Keratinocyte (primary cell): ENCODE measurements around the gene PLEKHA6. TPM values are rescaled to one million over a fixed set of nuclear protein-coding genes. Genes with fewer than 3 reads are reported as not detected.

Experiments used
- DNase-seq: peaks from one replicate; pipeline ENCODE4 v3.0.0-alpha.2; 2011; ENCODE audit warnings: low read depth, missing footprints, low spot score
- FAIRE-seq: peaks from 2 replicates; lab custom pipeline; 2011; peaks lifted over from hg19 to GRCh38; lab: Jason Lieb, UNC
- H2AFZ ChIP-seq: 2 replicates; pipeline ENCODE4 v1.6.0; 2012; ENCODE audit warnings: low read length, control low read depth, inconsistent platforms; ENCODE audit not compliant: control insufficient read depth
- H3K27ac ChIP-seq: 2 replicates; pipeline ENCODE4 v1.5.1; 2011; ENCODE audit warnings: low read length; ENCODE audit not compliant: control insufficient read depth, insufficient read depth
- H3K27me3 ChIP-seq: 3 replicates; pipeline ENCODE4 v1.6.0; 2011; ENCODE audit warnings: low read length; ENCODE audit not compliant: control insufficient read depth, insufficient read depth; ENCODE audit errors: extremely low read depth
- H3K36me3 ChIP-seq, 2 experiments: 2 replicates in 1 of 2; 3 replicates in 1 of 2; pipeline ENCODE4 v1.5.1; 2011; ENCODE audit warnings: low read length in 2 of 2, mild to moderate bottlenecking in 1 of 2; ENCODE audit not compliant: control insufficient read depth in 2 of 2, insufficient read depth in 2 of 2; ENCODE audit errors: extremely low read depth in 1 of 2
- H3K4me1 ChIP-seq: 3 replicates; pipeline ENCODE4 v1.5.1; 2011; ENCODE audit warnings: low read length; ENCODE audit not compliant: control insufficient read depth, insufficient read depth; ENCODE audit errors: extremely low read depth
- H3K4me2 ChIP-seq: 3 replicates; pipeline ENCODE4 v1.6.0; 2011; ENCODE audit warnings: low read depth, low read length; ENCODE audit not compliant: control insufficient read depth, insufficient read depth; ENCODE audit errors: extremely low read depth
- H3K4me3 ChIP-seq, 3 experiments: fragments of 200-600 bp in 1 of 3; sonication (generic) in 1 of 3; 2 replicates in 2 of 3; 3 replicates in 1 of 3; pipeline ENCODE4 v1.5.1; 2011 to 2016; ENCODE audit warnings: low read length in 3 of 3, mild to moderate bottlenecking in 3 of 3, control low read depth in 2 of 3, inconsistent platforms in 1 of 3, low read depth in 1 of 3, mixed read lengths in 1 of 3, mixed run types in 1 of 3, moderate library complexity in 1 of 3; ENCODE audit not compliant: control insufficient read depth in 2 of 3, insufficient read depth in 2 of 3; ENCODE audit errors: extremely low read depth in 1 of 3
- H3K79me2 ChIP-seq: 2 replicates; pipeline ENCODE4 v1.6.0; 2012; ENCODE audit warnings: low read length; ENCODE audit not compliant: control insufficient read depth, insufficient read depth
- H3K9ac ChIP-seq: 3 replicates; pipeline ENCODE4 v1.6.0; 2011; ENCODE audit warnings: low read length; ENCODE audit not compliant: control insufficient read depth, insufficient read depth; ENCODE audit errors: extremely low read depth
- H3K9me1 ChIP-seq: 3 replicates; pipeline ENCODE4 v1.6.0; 2011; ENCODE audit warnings: low read length; ENCODE audit not compliant: control insufficient read depth, insufficient read depth; ENCODE audit errors: extremely low read depth
- H3K9me3 ChIP-seq: 2 replicates; pipeline ENCODE4 v1.5.1; 2012; ENCODE audit warnings: low read depth, low read length; ENCODE audit not compliant: control insufficient read depth
- H4K20me1 ChIP-seq: 3 replicates; pipeline ENCODE4 v1.6.0; 2011; ENCODE audit warnings: low read length; ENCODE audit not compliant: control insufficient read depth, insufficient read depth; ENCODE audit errors: extremely low read depth
- EZH2 ChIP-seq: IDR thresholded peaks from one replicate; pipeline ENCODE4 v1.6.1; 2012; ENCODE audit warnings: inconsistent platforms, mild to moderate bottlenecking, low read length, moderate library complexity
- dilution Hi-C: fragments of 300-500 bp; cut with MboI; formaldehyde crosslinking; loops from one replicate; pipeline ENCODE4 v1.7.0; 2020; ENCODE audit warnings: low sequenced_read_pairs; ENCODE audit not compliant: extremely low pct_ligation_motif_present
- polyA plus RNA-seq, 5 experiments: library from polyadenylated mRNA; depleted of rRNA in 3 of 5; stranded (reverse) in 3 of 5; stranded (forward) in 1 of 5; unstranded in 1 of 5; fragments of >200 nt; gene quantifications; 1 replicate in 1 of 5; 2 replicates in 3 of 5; 3 replicates in 1 of 5; pipeline versions ENCODE4 v1.2.1 to v1.2.3, GENCODE V29; 2011 to 2012; ENCODE audit warnings: missing spikeins in 2 of 5, low read depth in 1 of 5, low replicate concordance in 1 of 5
- TF ChIP-seq, protein P1 (sequence below), 3 experiments: IDR thresholded peaks in 1 of 3; conservative IDR thresholded peaks in 1 of 3; optimal IDR thresholded peaks in 1 of 3; 2 replicates in 2 of 3; 3 replicates in 1 of 3; pipeline versions ENCODE3 to v1.5.1; 2011; ENCODE audit warnings: low read length in 3 of 3, mild to moderate bottlenecking in 3 of 3, moderate library complexity in 2 of 3, control low read depth in 1 of 3, inconsistent platforms in 1 of 3; ENCODE audit not compliant: insufficient read depth in 2 of 3; ENCODE audit errors: extremely low read depth in 1 of 3

The PLEKHA6 gene
- polyA plus RNA-seq, 1 donor (not counting 4 experiments of a cell fraction or from before 2014, with no cell fraction given) = 1.5 TPM

DNA sequence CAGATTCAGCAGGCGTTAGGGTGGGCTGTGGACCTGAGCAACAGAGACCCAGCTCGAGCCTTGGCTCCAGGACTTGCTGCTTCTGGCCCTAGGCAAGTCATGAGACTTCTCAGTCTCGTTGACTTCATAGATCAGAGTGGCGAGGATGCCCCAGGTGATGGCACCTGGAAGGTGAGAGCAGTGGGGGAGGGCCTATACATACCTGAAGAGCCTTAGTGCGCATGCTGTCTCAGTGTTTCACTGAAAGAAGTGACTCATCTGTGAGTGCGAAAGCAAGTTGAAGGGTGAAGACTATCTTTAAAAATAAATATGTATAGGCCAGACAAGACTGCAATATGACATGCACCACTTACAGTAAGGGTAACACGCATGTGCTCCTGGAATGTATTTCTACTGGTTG, 10.1 kb downstream of the PLEKHA6 start:
- Histone ChIP-seq H3K4me3 (no peak overlapping the region), H3K9me3 (no peaks in the 10 kb centered on the region), H3K36me3 (no peaks in the 10 kb centered on the region), H4K20me1 (no peaks in the 10 kb centered on the region), H3K79me2 (no peaks in the 10 kb centered on the region), H3K9me1 (no peaks in the 10 kb centered on the region), H3K27ac (no peak overlapping the region), H2AFZ (no peak overlapping the region), H3K4me1 (peaks cover 7% of the 10 kb centered on the region), H3K9ac (no peak overlapping the region), H3K27me3 (no peaks in the 10 kb centered on the region), H3K4me2 (no peak overlapping the region)
- DNase-seq (peak; percentile 58), FAIRE-seq (peak; percentile 23)
- dilution Hi-C loops = no loop called here
- no peak for TF ChIP-seq EZH2
- TF ChIP-seq, protein P1, sequence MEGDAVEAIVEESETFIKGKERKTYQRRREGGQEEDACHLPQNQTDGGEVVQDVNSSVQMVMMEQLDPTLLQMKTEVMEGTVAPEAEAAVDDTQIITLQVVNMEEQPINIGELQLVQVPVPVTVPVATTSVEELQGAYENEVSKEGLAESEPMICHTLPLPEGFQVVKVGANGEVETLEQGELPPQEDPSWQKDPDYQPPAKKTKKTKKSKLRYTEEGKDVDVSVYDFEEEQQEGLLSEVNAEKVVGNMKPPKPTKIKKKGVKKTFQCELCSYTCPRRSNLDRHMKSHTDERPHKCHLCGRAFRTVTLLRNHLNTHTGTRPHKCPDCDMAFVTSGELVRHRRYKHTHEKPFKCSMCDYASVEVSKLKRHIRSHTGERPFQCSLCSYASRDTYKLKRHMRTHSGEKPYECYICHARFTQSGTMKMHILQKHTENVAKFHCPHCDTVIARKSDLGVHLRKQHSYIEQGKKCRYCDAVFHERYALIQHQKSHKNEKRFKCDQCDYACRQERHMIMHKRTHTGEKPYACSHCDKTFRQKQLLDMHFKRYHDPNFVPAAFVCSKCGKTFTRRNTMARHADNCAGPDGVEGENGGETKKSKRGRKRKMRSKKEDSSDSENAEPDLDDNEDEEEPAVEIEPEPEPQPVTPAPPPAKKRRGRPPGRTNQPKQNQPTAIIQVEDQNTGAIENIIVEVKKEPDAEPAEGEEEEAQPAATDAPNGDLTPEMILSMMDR (optimal IDR thresholded peaks at IDR 0.05 in 1 of 3, IDR thresholded peaks at IDR 0.05 in 1 of 3, conservative IDR thresholded peaks at IDR 0.05 in 1 of 3; ENCODE audit: extremely low read depth in 1 of 3, insufficient read depth in 2 of 3, low read length in 3 of 3) = no peak

DNA sequence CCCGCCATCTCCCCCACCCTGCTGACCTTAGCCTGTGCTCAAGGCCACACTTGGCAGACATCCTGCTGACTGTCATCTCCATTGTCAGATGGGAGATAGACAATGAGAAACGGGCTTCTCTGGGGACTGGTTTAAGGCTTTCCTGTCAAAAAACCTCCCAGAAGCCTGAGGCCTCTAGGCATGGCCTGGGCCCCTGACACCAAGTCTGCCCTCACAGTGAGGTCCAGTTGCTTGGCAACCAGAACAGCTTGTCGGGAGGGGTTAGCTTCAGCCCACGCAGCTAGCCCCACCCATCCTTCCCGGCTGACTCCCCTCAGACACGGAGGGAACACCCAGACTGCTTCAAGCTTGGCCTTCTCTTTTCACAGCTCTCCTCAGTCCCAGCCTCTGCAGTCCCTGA, 11.0 kb downstream of the PLEKHA6 start:
- H3K36me3 ChIP-seq = no peaks in the 10 kb centered on the region
- H3K27me3 ChIP-seq = no peaks in the 10 kb centered on the region
- no peaks in the 10 kb centered on the region for H4K20me1 ChIP-seq
- no peak overlapping the region for H3K27ac ChIP-seq
- H3K9ac ChIP-seq = no peak overlapping the region
- H3K4me1 ChIP-seq = peaks cover 7% of the 10 kb centered on the region
- dilution Hi-C loops = no loop called here
- H3K9me1 ChIP-seq = no peaks in the 10 kb centered on the region
- H3K79me2 ChIP-seq = no peaks in the 10 kb centered on the region
- FAIRE-seq (no peak), DNase-seq (no peak)
- H3K9me3 ChIP-seq = no peaks in the 10 kb centered on the region
- H3K4me3 ChIP-seq = no peak overlapping the region
- H2AFZ ChIP-seq = no peak overlapping the region
- H3K4me2 ChIP-seq = no peak overlapping the region
- TF ChIP-seq, protein P1 (optimal IDR thresholded peaks at IDR 0.05 in 1 of 3, IDR thresholded peaks at IDR 0.05 in 1 of 3, conservative IDR thresholded peaks at IDR 0.05 in 1 of 3; ENCODE audit: extremely low read depth in 1 of 3, insufficient read depth in 2 of 3, low read length in 3 of 3) = no peak
- no peak for TF ChIP-seq EZH2
